Inflammatory macrophage treated with lipopolysaccharide for 4 hours (primary cell): Measurements from ENCODE around the gene ERP44.
A peak's percentile ranks its signal among the peaks of the same experiment; 100 is the strongest.
"Not testable (repeated sequence)": the region's sequence is repeated elsewhere in the genome, so short reads cannot be mapped to it uniquely, and the experiment has no call there.

Experiments
- DNase-seq: peaks from one replicate; pipeline ENCODE4 v3.0.0-alpha.2; 2020

ERP44 gene

GRCh38 chr9:99998266-99998665 lies 100.5 kb downstream of the ERP44 start:
- DNase-seq = no peak

GRCh38 chr9:99990508-99990907 lies 108.3 kb downstream of the ERP44 start:
- not testable (repeated sequence) for DNase-seq

GRCh38 chr9:99986642-99987041 lies 112.2 kb downstream of the ERP44 start:
- DNase-seq = no peak

GRCh38 chr9:99980598-99980997 lies 118.2 kb downstream of the ERP44 start:
- no peak for DNase-seq

- DNase-seq = no peak
Measured at GRCh38 chr9:99978221-99978620, 120.6 kb downstream of the ERP44 start.

- no peak for DNase-seq
Measured at GRCh38 chr9:99977033-99977792, 121.6 kb downstream of the ERP44 start.

GRCh38 chr9:99973455-99973854 lies 125.3 kb downstream of the ERP44 start:
- peak; percentile 12 for DNase-seq

GRCh38 chr9:99971410-99971809 lies 127.4 kb downstream of the ERP44 start:
- no peak for DNase-seq

GRCh38 chr9:99970481-99970880 lies 128.3 kb downstream of the ERP44 start:
- DNase-seq = no peak

GRCh38 chr9:99967457-99967856 lies 131.3 kb downstream of the ERP44 start:
- no peak for DNase-seq

GRCh38 chr9:99966716-99967115 lies 132.1 kb downstream of the ERP44 start:
- no peak for DNase-seq

GRCh38 chr9:99966001-99966400 lies 132.8 kb downstream of the ERP44 start:
- no peak for DNase-seq

- no peak for DNase-seq
Measured at GRCh38 chr9:99964336-99964735, 134.5 kb downstream of the ERP44 start.

- peak; percentile 49 for DNase-seq
Measured at GRCh38 chr9:99962680-99963261, 136.0 kb downstream of the ERP44 start.

- DNase-seq = no peak
Measured at GRCh38 chr9:99955606-99956005, 143.2 kb downstream of the ERP44 start.

GRCh38 chr9:99954819-99955218 lies 144.0 kb downstream of the ERP44 start:
- DNase-seq = no peak

GRCh38 chr9:99953861-99954507 lies 144.8 kb downstream of the ERP44 start:
- no peak for DNase-seq

- no peak for DNase-seq
Measured at GRCh38 chr9:99948896-99949295, 149.9 kb downstream of the ERP44 start.

GRCh38 chr9:99948482-99948881 lies 150.3 kb downstream of the ERP44 start:
- DNase-seq = no peak

GRCh38 chr9:99947395-99947794 lies 151.4 kb downstream of the ERP44 start:
- no peak for DNase-seq

GRCh38 chr9:99936947-99937587 lies 161.7 kb downstream of the ERP44 start:
- DNase-seq = no peak

- DNase-seq = no peak
Measured at GRCh38 chr9:99931155-99931840, 167.5 kb downstream of the ERP44 start.

- DNase-seq = no peak
Measured at GRCh38 chr9:99929652-99930051, 169.1 kb downstream of the ERP44 start.
